WERI-Rb-1 (cell line): ENCODE measurements around the gene SH3RF2.

Experiments
- DNase-seq: peaks from one replicate; pipeline ENCODE4 v3.0.0-alpha.2; 2020
- H3K27ac ChIP-seq: fragments of 250-450 bp; sonication (Bioruptor Pico); 2 replicates; pipeline ENCODE4 v1.5.1; 2020; ENCODE audit warnings: mild to moderate bottlenecking, moderate library complexity
- H3K27me3 ChIP-seq: fragments of 250-450 bp; sonication (Bioruptor Pico); 2 replicates; pipeline ENCODE4 v1.5.1; 2021; ENCODE audit warnings: mild to moderate bottlenecking, low read depth, moderate library complexity; ENCODE audit not compliant: insufficient read depth, severe bottlenecking
- H3K36me3 ChIP-seq: fragments of 250-450 bp; sonication (Bioruptor Pico); 2 replicates; pipeline ENCODE4 v1.5.1; 2020; ENCODE audit warnings: mild to moderate bottlenecking, moderate library complexity
- H3K4me3 ChIP-seq: 2 replicates; pipeline ENCODE4 v1.5.1; 2011; ENCODE audit warnings: low read depth, mild to moderate bottlenecking, control low read depth, low read length
- H3K9me3 ChIP-seq: fragments of 250-450 bp; sonication (Bioruptor Pico); 2 replicates; pipeline ENCODE4 v1.5.1; 2021; ENCODE audit warnings: mild to moderate bottlenecking, moderate library complexity; ENCODE audit not compliant: severe bottlenecking
- CTCF ChIP-seq: IDR thresholded peaks from 2 replicates; pipeline ENCODE4 v1.5.1; 2011; ENCODE audit warnings: low read depth, mild to moderate bottlenecking, control low read depth, inconsistent platforms, low read length

SH3RF2 gene

GRCh38 chr5:146070746-146071145, 134.4 kb downstream of the SH3RF2 start:
- H3K36me3 ChIP-seq, result no peaks in the 10 kb centered on the region
- H3K27ac ChIP-seq, result no peak overlapping the region
- no peak overlapping the region for H3K4me3 ChIP-seq
- H3K9me3 ChIP-seq, result peaks cover 3% of the 10 kb centered on the region
- TF ChIP-seq CTCF, result no peak
- DNase-seq, result no peak
- H3K27me3 ChIP-seq, result no peaks in the 10 kb centered on the region

GRCh38 chr5:146071171-146071570, 134.8 kb downstream of the SH3RF2 start:
- H3K27ac ChIP-seq, result no peak overlapping the region
- no peak for DNase-seq
- H3K27me3 ChIP-seq, result no peaks in the 10 kb centered on the region
- H3K36me3 ChIP-seq, result no peaks in the 10 kb centered on the region
- H3K9me3 ChIP-seq, result peaks cover 3% of the 10 kb centered on the region
- H3K4me3 ChIP-seq, result no peak overlapping the region
- no peak for TF ChIP-seq CTCF

- Histone ChIP-seq H3K4me3 (no peak overlapping the region), H3K36me3 (no peaks in the 10 kb centered on the region), H3K27ac (no peak overlapping the region), H3K9me3 (peaks cover 3% of the 10 kb centered on the region), H3K27me3 (no peaks in the 10 kb centered on the region)
- no peak for TF ChIP-seq CTCF
- no peak for DNase-seq
Observed at GRCh38 chr5:146072595-146072994, 136.2 kb downstream of the SH3RF2 start.

GRCh38 chr5:146073239-146073900, 137.0 kb downstream of the SH3RF2 start:
- no peak for TF ChIP-seq CTCF
- Histone ChIP-seq H3K27me3 (no peaks in the 10 kb centered on the region), H3K36me3 (no peaks in the 10 kb centered on the region), H3K9me3 (peaks cover 3% of the 10 kb centered on the region), H3K4me3 (no peak overlapping the region), H3K27ac (no peak overlapping the region)
- no peak for DNase-seq

- Histone ChIP-seq H3K4me3 (no peak overlapping the region), H3K9me3 (peaks cover 3% of the 10 kb centered on the region), H3K27ac (no peak overlapping the region), H3K36me3 (no peaks in the 10 kb centered on the region), H3K27me3 (no peaks in the 10 kb centered on the region)
- no peak for DNase-seq
- TF ChIP-seq CTCF, result no peak
Observed at GRCh38 chr5:146076028-146076427, 139.7 kb downstream of the SH3RF2 start.

- Histone ChIP-seq H3K4me3 (no peak overlapping the region), H3K27me3 (no peaks in the 10 kb centered on the region), H3K36me3 (no peaks in the 10 kb centered on the region), H3K9me3 (peaks cover 3% of the 10 kb centered on the region), H3K27ac (no peak overlapping the region)
- no peak for TF ChIP-seq CTCF
- DNase-seq, result no peak
Observed at GRCh38 chr5:146076455-146076854, 140.1 kb downstream of the SH3RF2 start.
